NCI-H2081 treated with DMSO at 0.1 percent for 48 hours (cell line): ENCODE data around the gene IL1RAPL1.

Experiments
- DNase-seq: peaks from one replicate; lab custom pipeline; 2025; lab: John Stamatoyannopoulos, UW

IL1RAPL1 gene

DNA sequence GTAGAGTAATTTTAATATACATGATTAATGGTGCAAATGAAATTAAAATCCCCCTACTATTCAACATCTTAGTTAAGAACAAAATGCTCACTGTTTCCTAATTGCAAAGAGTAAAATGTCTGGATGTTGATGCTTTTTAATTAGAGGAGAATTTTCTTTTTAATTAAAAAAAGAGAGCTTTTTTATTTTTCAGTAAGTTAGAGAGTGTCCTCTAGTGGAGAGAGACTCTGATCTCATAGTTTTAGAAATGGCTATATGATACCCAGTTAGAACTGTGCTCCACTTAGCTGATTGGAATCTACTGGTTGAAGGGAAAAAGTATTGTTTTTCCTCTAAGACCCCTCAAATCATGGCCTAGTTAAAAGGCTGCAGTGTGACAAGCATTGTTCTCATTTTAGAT lies 1316.1 kb downstream of the IL1RAPL1 start:
- DNase-seq: no peak

DNA sequence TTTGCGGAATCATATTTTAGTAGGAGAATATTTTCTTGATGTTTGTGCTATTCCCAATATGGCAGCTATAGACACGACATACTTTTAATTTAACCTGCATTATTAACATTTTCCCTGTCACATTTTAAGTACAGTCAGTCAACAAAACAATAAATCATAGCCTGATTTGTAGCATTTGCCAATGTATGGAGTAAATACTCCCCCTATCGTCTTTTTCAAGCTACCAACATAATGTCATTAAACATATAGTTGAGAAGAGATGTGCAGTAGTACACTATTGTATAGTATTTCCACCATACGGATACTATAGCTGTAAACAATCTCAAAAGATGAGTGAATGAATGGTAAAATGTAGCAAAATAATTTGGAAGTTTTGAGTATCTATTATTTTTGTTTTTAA lies 1324.4 kb downstream of the IL1RAPL1 start:
- DNase-seq: no peak

DNA sequence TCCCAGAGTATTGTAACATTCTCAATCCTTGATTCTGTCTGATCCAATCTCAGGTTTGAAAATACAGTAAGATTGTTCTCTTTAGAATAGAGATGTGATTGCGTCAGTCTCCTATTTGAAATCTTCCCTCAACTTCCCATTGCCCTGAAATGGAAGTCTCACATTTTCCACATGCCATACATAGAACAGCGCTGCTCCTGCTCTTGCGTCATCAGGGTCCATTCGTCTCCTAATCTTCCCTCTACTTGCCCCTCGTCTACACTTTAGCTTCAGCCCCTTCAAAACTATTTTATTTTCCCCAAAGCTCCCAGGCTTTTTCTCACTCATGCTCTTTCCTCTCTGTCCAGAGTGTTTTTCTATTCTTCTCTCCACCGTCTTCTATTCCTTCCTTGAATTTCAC lies 1326.4 kb downstream of the IL1RAPL1 start:
- DNase-seq: no peak

- no peak for DNase-seq
These were observed 1335.4 kb downstream of the IL1RAPL1 start for GRCh38 chrX:29922607-29923006.

DNA sequence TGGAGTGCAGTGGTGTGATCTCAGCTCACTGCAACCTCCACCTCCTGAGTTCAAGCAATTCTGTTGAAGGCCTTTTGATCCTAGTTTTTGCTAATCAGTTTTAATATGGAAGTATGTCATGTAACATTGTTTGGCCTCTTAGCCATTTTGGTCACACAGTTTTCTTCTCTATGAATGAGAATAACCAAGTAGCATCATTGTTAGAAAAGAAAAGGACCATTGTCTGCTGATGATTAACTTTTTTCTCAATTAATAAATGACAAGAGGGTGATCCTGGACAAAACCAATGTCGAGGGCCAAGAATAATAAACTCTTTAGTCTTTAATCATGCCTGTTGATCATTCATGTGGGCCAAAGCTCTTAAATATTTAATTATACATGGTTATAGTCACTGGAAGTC lies 1338.8 kb downstream of the IL1RAPL1 start:
- DNase-seq: no peak

GRCh38 chrX:29926659-29927058 lies 1339.4 kb downstream of the IL1RAPL1 start:
- DNase-seq: no peak

- DNase-seq: no peak
These were observed 1348.2 kb downstream of the IL1RAPL1 start for GRCh38 chrX:29935455-29935854.

DNA sequence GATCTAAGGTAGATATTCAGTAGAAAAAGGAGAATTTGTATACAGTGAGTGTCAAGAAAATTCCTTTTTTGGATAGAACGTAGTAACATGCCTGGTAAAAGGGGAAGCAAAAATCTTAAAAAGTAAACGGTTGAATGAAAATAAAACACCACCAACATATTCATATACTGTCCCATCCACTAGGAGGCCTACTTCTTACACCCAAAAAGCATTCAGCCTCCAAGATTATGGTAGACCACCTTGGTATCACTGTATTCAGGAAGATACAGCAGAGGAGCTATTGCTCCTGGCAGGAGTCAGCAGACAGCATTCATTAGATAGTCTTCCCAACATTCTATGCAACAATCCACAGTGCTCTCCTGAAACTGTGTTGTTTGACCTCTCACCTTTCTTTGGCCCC lies 1353.5 kb downstream of the IL1RAPL1 start:
- no peak for DNase-seq

GRCh38 chrX:29941287-29941686 lies 1354.0 kb downstream of the IL1RAPL1 start:
- no peak for DNase-seq

- DNase-seq: no peak
These were observed 1360.0 kb downstream of the IL1RAPL1 start for GRCh38 chrX:29947225-29947624.

GRCh38 chrX:29948653-29949052 lies 1361.4 kb downstream of the IL1RAPL1 start:
- no peak for DNase-seq

DNA sequence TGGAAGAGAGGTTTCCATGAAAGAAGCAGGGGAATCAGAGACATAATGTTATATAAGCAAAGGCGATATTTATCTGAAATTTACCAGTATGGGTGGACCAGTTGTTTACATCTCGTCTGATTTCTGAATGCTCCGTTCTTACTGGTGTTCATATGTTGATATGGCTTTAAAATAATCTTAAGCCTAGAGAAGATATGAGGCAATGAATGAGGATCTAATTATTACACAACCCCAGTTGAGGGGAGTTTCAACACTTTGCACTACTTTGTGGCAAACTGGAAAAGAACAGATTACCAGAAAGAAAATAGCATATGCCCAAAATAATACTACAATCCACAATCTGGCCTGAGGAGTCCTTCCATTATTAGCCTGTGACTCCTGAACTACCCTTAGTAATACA lies 1364.8 kb downstream of the IL1RAPL1 start:
- no peak for DNase-seq

- DNase-seq: no peak
These were observed 1374.8 kb downstream of the IL1RAPL1 start for GRCh38 chrX:29962061-29962460.

DNA sequence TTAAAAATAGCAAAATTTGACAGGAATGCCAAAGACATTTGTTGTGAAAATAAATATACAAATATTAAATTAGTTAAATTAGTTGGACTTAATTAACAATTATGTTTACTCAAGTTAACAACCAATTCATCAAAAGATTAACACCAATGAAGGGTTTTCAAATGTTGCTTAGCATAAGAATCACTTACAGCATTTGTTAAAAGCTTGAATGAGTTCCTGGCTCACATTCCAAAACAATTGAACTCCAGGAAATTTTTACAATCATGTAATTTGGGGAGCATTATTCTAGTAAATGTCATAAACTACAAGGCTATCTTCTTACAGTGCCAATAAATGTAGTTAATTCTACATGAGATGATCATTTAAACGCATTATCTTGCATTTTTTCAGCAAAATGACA lies 1378.4 kb downstream of the IL1RAPL1 start:
- no peak for DNase-seq

DNA sequence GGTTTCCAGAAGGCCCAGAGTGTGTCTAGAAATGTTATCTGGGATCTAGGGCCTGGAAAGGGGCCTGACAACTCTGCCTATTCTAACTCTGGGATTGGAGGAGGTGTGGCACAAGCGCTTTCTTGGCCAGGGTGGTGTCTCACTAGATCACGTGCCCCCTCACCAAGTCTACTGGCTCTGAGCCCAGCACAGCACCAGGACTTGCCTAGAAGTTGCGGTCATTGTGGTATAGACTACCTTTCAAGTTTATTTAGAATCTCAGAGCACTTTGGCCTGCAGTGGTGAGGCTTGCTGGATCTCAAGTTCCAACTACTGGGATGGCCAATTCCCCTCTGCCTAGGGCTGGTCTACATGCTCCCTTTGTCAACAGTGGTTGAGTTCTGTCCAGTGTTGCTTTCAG lies 1404.8 kb downstream of the IL1RAPL1 start:
- DNase-seq: no peak

GRCh38 chrX:30005813-30006212 lies 1418.6 kb downstream of the IL1RAPL1 start:
- DNase-seq: no peak
